MM.1S (cell line): Measurements from ENCODE around the gene CNTRL.

Experiments used
- DNase-seq: peaks from one replicate; pipeline ENCODE4 v3.0.0-alpha.2; 2015
- H2AFZ ChIP-seq: fragments of 300-600 bp; sonication (generic); 2 replicates; pipeline ENCODE4 v1.6.0; 2016; ENCODE audit warnings: antibody characterized with exemption, low read length
- H3F3A ChIP-seq: fragments of 300-600 bp; sonication (generic); 2 replicates; pipeline ENCODE4 v1.6.1; 2016; ENCODE audit warnings: mild to moderate bottlenecking, antibody characterized with exemption, low read length, moderate library complexity, mixed read lengths; ENCODE audit not compliant: insufficient read depth
- H3K27ac ChIP-seq: fragments of 300-600 bp; sonication (generic); 2 replicates; pipeline ENCODE4 v1.5.1; 2016; ENCODE audit warnings: mild to moderate bottlenecking, low read length
- H3K27me3 ChIP-seq: fragments of 300-600 bp; sonication (generic); replicated peaks from 2 replicates; pipeline ENCODE4 v1.6.0; 2016; ENCODE audit warnings: low read length; ENCODE audit not compliant: insufficient read depth
- H3K36me3 ChIP-seq: fragments of 300-600 bp; sonication (generic); replicated peaks from 2 replicates; pipeline ENCODE4 v1.6.1; 2016; ENCODE audit warnings: mild to moderate bottlenecking, low read length, mixed read lengths; ENCODE audit not compliant: insufficient read depth
- H3K4me1 ChIP-seq: fragments of 300-600 bp; sonication (generic); 2 replicates; pipeline ENCODE4 v1.6.1; 2016; ENCODE audit warnings: low read length, mixed read lengths
- H3K4me2 ChIP-seq: fragments of 300-600 bp; sonication (generic); 2 replicates; pipeline ENCODE4 v1.6.0; 2016; ENCODE audit warnings: low read depth, low read length
- H3K4me3 ChIP-seq: fragments of 300-600 bp; sonication (generic); 2 replicates; pipeline ENCODE4 v1.5.1; 2016; ENCODE audit warnings: low read length, mixed read lengths
- H3K79me2 ChIP-seq: fragments of 300-600 bp; sonication (generic); 2 replicates; pipeline ENCODE4 v1.6.1; 2016; ENCODE audit warnings: mixed run types, low read length, mixed read lengths
- H3K9ac ChIP-seq: fragments of 300-600 bp; sonication (generic); 2 replicates; pipeline ENCODE4 v1.6.1; 2016; ENCODE audit warnings: low read length, mixed read lengths
- H3K9me2 ChIP-seq: fragments of 300-600 bp; sonication (generic); replicated peaks from 2 replicates; pipeline ENCODE4 v1.6.1; 2016; ENCODE audit warnings: mild to moderate bottlenecking, low read length, mixed read lengths; ENCODE audit not compliant: insufficient read depth
- H3K9me3 ChIP-seq: fragments of 300-600 bp; sonication (generic); replicated peaks from 2 replicates; pipeline ENCODE4 v1.6.1; 2016; ENCODE audit warnings: mild to moderate bottlenecking, low read length, mixed read lengths; ENCODE audit not compliant: insufficient read depth
- H4K20me1 ChIP-seq: fragments of 300-600 bp; sonication (generic); 2 replicates; pipeline ENCODE4 v1.6.1; 2016; ENCODE audit warnings: mild to moderate bottlenecking, low read length, moderate library complexity, mixed read lengths; ENCODE audit not compliant: insufficient read depth
- EZH2 ChIP-seq: fragments of 300-600 bp; sonication (generic); optimal IDR thresholded peaks from 2 replicates; pipeline ENCODE3; 2017; ENCODE audit warnings: low read depth, mild to moderate bottlenecking, antibody characterized with exemption, low read length, mixed read lengths
- EZH2phosphoT487 ChIP-seq: fragments of 300-600 bp; sonication (generic); IDR thresholded peaks from 2 replicates; pipeline ENCODE4 v1.6.1; 2018; ENCODE audit warnings: antibody characterized with exemption, low read length
- TF ChIP-seq, protein P1 (sequence below): fragments of 300-600 bp; sonication (generic); IDR thresholded peaks from 2 replicates; pipeline ENCODE4 v1.5.1; 2016; ENCODE audit warnings: antibody characterized with exemption, low read length, mixed read lengths

The CNTRL gene

DNA sequence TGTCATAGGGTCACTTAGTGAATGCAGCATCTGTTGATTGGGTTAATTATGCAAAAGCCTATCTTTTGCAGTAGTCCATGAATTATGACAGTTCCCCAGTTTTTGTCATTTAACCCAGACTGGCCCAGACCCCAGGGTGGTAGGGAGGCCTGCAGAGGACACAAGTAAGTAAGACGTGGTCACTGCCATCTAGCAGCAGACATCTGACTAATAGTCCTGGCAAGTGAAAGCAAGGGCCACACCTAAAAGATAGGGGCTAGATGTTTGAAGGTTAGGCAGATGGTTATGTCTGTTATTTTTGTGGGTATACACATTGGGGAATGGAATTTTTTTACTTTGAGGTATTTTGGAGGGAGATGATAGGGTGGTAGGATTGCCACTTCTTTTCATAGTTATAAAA is 78.9 kb downstream of the CNTRL start:
- Histone ChIP-seq H3K4me2 (no peak overlapping the region), H3K4me1 (peaks cover 22% of the 10 kb centered on the region), H4K20me1 (no peaks in the 10 kb centered on the region), H3K27ac (no peak overlapping the region), H3K27me3 (no peaks in the 10 kb centered on the region), H3K9me3 (no peaks in the 10 kb centered on the region), H3K9ac (no peak overlapping the region), H3K36me3 (peaks cover 19% of the 10 kb centered on the region), H3F3A (peaks cover 13% of the 10 kb centered on the region; the same call in 1 of the 2 replicates), H2AFZ (no peak overlapping the region), H3K79me2 (no peaks in the 10 kb centered on the region), H3K9me2 (no peaks in the 10 kb centered on the region), H3K4me3 (no peak overlapping the region)
- no peak for TF ChIP-seq EZH2phosphoT487
- no peak for TF ChIP-seq EZH2
- TF ChIP-seq, protein P1, sequence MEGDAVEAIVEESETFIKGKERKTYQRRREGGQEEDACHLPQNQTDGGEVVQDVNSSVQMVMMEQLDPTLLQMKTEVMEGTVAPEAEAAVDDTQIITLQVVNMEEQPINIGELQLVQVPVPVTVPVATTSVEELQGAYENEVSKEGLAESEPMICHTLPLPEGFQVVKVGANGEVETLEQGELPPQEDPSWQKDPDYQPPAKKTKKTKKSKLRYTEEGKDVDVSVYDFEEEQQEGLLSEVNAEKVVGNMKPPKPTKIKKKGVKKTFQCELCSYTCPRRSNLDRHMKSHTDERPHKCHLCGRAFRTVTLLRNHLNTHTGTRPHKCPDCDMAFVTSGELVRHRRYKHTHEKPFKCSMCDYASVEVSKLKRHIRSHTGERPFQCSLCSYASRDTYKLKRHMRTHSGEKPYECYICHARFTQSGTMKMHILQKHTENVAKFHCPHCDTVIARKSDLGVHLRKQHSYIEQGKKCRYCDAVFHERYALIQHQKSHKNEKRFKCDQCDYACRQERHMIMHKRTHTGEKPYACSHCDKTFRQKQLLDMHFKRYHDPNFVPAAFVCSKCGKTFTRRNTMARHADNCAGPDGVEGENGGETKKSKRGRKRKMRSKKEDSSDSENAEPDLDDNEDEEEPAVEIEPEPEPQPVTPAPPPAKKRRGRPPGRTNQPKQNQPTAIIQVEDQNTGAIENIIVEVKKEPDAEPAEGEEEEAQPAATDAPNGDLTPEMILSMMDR: no peak
- no peak for DNase-seq

DNA sequence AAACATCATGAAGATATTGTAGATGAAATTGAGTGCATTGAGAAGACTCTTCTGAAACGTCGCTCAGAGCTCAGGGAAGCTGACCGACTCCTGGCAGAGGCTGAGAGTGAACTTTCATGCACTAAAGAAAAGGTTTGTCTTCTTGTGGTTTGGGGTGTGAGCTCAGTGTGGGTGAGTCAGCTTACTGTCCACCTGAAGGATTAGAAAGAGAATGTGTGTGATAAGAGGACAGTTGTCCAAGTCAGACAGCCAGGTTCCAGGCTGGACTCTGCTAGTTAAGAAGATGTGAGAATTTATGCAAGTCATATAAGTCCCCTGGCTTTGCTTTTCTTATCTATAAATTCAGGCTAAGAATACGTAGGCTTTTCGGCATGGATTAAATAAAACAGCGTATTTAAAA is 80.0 kb downstream of the CNTRL start:
- no peak overlapping the region for H2AFZ ChIP-seq
- H3K9me2 ChIP-seq: no peaks in the 10 kb centered on the region
- no peaks in the 10 kb centered on the region for H3K27me3 ChIP-seq
- DNase-seq: peak; percentile 37
- H3K9me3 ChIP-seq: no peaks in the 10 kb centered on the region
- H3K36me3 ChIP-seq: peaks cover 18% of the 10 kb centered on the region
- peaks cover 22% of the 10 kb centered on the region for H3K4me1 ChIP-seq
- H3K9ac ChIP-seq: no peak overlapping the region
- H3K4me3 ChIP-seq: no peak overlapping the region
- H4K20me1 ChIP-seq: no peaks in the 10 kb centered on the region
- H3F3A ChIP-seq: peaks cover 13% of the 10 kb centered on the region; the same call in 1 of the 2 replicates
- H3K27ac ChIP-seq: no peak overlapping the region
- H3K79me2 ChIP-seq: no peaks in the 10 kb centered on the region
- no peak overlapping the region for H3K4me2 ChIP-seq
- no peak for TF ChIP-seq EZH2phosphoT487
- no peak for TF ChIP-seq EZH2
- TF ChIP-seq, protein P1: no peak

- Histone ChIP-seq H3K9me3 (no peaks in the 10 kb centered on the region), H3K27me3 (no peaks in the 10 kb centered on the region), H3K36me3 (peaks cover 18% of the 10 kb centered on the region), H3K9me2 (no peaks in the 10 kb centered on the region), H3K9ac (peak overlapping the region; percentile 7; the same call in 1 of the 2 replicates), H4K20me1 (no peaks in the 10 kb centered on the region), H3K79me2 (no peaks in the 10 kb centered on the region), H2AFZ (no peak overlapping the region), H3K27ac (peak overlapping the region; percentile 63; the same call in 1 of the 2 replicates), H3F3A (peaks cover 13% of the 10 kb centered on the region; the same call in 1 of the 2 replicates), H3K4me3 (no peak overlapping the region), H3K4me2 (peak overlapping the region; percentile 28; the same call in 1 of the 2 replicates), H3K4me1 (peaks cover 22% of the 10 kb centered on the region)
- no peak for TF ChIP-seq EZH2phosphoT487
- TF ChIP-seq, protein P1: no peak
- TF ChIP-seq EZH2: no peak
- DNase-seq: peak; percentile 69
These were observed 81.5 kb downstream of the CNTRL start for GRCh38 chr9:121156263-121156731.
